Right lobe of liver (tissue), 4 donors: ENCODE measurements around the gene PCNX2.

Source experiments
- CTCF ChIP-seq, 4 donors: fragments of 200-600 bp in 3 of 4; fragments of 450-650 bp in 1 of 4; IDR thresholded peaks; one replicate each; pipeline versions ENCODE4 v1.5.1 to v1.8.0; 2016 to 2022; ENCODE audit warnings: antibody characterized with exemption in 4 of 4, mild to moderate bottlenecking in 2 of 4
- POLR2A ChIP-seq: fragments of 450-650 bp; IDR thresholded peaks from one replicate; pipeline ENCODE4 v1.6.1; 2017; ENCODE audit warnings: antibody characterized with exemption, mild to moderate bottlenecking
- donor health status: DM: no; HTN: no; CAD: no.
- donor health status: DM: no; HTN: no; CAD: no.
- donor health status: DM: no; HTN: yes; CAD: no.

- TF ChIP-seq POLR2A (no peak), CTCF (IDR thresholded peaks at IDR 0.05) (no peak)
These were observed 112.9 kb downstream of the PCNX2 start for GRCh38 chr1:233182587-233182986.
